ENCODE results near the gene ARIH1. TPM values are rescaled to one million over a fixed set of nuclear protein-coding genes. Genes with fewer than 3 reads are reported as not detected.
"Not testable (repeated sequence)": the region's sequence is repeated elsewhere in the genome, so short reads cannot be mapped to it uniquely, and the experiment has no call there.

ARIH1 gene, protein sequence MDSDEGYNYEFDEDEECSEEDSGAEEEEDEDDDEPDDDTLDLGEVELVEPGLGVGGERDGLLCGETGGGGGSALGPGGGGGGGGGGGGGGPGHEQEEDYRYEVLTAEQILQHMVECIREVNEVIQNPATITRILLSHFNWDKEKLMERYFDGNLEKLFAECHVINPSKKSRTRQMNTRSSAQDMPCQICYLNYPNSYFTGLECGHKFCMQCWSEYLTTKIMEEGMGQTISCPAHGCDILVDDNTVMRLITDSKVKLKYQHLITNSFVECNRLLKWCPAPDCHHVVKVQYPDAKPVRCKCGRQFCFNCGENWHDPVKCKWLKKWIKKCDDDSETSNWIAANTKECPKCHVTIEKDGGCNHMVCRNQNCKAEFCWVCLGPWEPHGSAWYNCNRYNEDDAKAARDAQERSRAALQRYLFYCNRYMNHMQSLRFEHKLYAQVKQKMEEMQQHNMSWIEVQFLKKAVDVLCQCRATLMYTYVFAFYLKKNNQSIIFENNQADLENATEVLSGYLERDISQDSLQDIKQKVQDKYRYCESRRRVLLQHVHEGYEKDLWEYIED
- 10 to 100 TPM; 42.6 to 90.0 (median 58.5) TPM for total RNA-seq

DNA sequence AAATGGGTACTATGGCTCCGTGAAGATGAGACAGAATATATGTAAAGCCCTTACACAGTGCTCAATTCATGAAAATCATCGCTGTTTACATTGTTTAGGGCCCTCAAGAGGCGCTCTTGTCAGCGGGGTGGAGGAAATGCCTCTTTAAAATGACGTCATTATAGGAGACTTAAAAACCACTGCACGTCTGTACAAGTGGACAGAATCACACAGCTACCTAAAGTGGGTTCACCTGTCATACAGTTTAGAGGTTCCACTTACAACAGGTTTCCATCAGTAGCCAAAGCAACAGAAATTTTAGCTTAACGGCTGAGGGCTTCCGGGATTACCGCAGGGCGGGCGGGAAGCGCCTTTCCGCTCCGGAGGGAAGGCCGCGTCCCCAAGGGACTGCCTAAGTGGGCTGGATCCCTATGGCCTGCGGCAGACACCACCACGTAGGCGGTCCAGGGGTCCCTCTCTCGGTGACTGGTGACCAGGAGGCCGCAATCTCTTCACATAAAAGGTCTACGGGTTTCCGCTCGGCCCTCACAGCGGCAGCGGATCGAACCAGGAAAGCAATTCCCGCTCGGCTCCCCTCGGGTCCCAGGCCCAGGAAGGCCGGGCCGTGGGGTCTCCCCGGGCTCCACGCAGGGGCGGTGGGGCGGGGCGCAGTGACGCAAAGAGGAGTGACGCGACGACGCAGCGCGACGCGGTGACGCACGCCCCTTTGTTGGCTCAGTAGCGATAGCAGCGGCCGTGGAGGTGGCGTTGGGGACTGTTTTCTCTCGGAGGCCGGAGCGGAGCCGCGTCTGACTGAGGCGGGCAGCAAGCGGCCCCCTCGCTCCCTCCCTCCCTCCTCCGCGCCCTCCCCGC, at the start of gene ARIH1:
ARIH1 (plus strand) TSS at position 717 of the 852 bp plus-strand sequence. CDS start 310 bp downstream, outside the sequence.
- WGBS, 2 donors, result 0% methylated on average over 14 to 17 of the region's 63 CpGs
- Histone ChIP-seq H3K27ac (peak within 1 kb of the TSS; percentile 98 to 99 (median 98)), H3K4me3 (replicated peaks in 1 of 3) (peak within 1 kb of the TSS; percentile 42 to 90 (median 52)), H3K4me1 (peaks cover 22 to 33% of the 10 kb centered on the region in 2 donors), H3K9me3 (no peaks in the 10 kb centered on the region), H3K27me3 (no peaks in the 10 kb centered on the region), H3K36me3 (no peaks in the 10 kb centered on the region)
- TF ChIP-seq, protein P1, sequence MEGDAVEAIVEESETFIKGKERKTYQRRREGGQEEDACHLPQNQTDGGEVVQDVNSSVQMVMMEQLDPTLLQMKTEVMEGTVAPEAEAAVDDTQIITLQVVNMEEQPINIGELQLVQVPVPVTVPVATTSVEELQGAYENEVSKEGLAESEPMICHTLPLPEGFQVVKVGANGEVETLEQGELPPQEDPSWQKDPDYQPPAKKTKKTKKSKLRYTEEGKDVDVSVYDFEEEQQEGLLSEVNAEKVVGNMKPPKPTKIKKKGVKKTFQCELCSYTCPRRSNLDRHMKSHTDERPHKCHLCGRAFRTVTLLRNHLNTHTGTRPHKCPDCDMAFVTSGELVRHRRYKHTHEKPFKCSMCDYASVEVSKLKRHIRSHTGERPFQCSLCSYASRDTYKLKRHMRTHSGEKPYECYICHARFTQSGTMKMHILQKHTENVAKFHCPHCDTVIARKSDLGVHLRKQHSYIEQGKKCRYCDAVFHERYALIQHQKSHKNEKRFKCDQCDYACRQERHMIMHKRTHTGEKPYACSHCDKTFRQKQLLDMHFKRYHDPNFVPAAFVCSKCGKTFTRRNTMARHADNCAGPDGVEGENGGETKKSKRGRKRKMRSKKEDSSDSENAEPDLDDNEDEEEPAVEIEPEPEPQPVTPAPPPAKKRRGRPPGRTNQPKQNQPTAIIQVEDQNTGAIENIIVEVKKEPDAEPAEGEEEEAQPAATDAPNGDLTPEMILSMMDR (IDR thresholded peaks at IDR 0.05), result no peak
- peak; percentile 92 to 100 for TF ChIP-seq POLR2A (IDR thresholded peaks at IDR 0.05)
- peak; percentile 96 to 97 for DNase-seq
- intact Hi-C loops (cut with DNase I), result loop anchor here (10.0 kb wide), 1 partner anchor 89 kb away; no protein-coding TSS in a partner anchor

DNA sequence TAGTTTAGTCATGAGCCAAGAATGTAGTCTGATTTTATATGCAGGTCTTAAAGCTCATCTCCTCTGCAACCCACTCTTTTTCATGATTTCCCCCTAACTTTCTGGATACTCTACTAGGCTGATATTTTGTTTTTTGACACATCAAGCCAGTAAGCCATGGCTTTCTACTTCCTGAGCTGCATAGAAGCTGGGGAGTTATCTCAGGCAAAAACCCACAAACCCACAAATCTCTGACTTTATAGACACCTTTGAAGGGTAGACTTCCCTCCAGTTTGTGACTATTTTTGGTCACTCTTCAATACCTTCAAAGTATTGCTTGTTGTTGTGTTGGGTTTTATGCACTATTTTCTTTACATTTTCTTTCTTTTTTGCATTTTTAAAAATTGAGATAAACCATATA, 47.4 kb upstream of the ARIH1 start:
- peaks cover 4% of the 10 kb centered on the region for H3K9me3 ChIP-seq
- H3K36me3 ChIP-seq, result no peaks in the 10 kb centered on the region
- H3K4me3 ChIP-seq (replicated peaks in 1 of 3), result no peak overlapping the region
- H3K27ac ChIP-seq, result no peak overlapping the region
- no peak for DNase-seq
- no peaks in the 10 kb centered on the region for H3K27me3 ChIP-seq
- no peak for TF ChIP-seq POLR2A (IDR thresholded peaks at IDR 0.05)
- intact Hi-C loops (cut with DNase I), result no loop called here
- no peaks in the 10 kb centered on the region for H3K4me1 ChIP-seq

DNA sequence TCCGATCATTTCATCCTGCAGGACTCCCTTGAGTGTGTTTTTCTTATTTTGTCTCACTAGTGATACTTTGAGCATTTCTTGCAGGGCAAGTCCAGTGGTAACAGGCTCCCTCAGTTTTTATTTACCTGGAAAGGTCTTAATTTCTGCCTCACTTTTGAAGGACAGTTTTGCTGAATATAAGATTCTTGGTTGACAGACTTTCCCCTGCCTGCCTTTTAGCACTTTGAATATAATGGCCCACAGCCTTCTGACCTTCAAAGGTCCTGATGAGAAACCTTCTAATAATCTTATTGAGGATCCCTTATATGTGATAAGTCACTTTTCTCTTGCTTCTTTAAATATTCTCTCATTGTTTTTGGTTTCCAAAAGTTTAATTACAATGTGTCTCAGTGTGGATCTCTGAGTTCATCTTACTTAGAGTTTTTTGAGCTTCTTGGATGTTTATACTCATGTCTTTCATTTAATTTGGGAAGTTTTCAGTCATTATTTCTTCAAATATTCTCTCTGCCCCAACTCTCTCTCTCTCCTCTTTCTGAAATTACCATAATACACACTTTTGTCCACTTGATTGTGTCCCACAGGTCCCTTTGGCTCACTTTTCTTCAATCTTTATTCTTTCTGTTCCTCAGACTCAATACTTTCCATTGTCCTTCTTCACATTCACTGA, 36.3 kb upstream of the ARIH1 start:
- intact Hi-C loops (cut with DNase I), result no loop called here
- WGBS, 2 donors, result 82 to 85% methylated on average over 1 of the region's 1 CpG
- Histone ChIP-seq H3K27me3 (no peaks in the 10 kb centered on the region), H3K4me3 (replicated peaks in 1 of 3) (no peak overlapping the region), H3K4me1 (no peaks in the 10 kb centered on the region), H3K9me3 (no peaks in the 10 kb centered on the region), H3K36me3 (no peaks in the 10 kb centered on the region), H3K27ac (no peak overlapping the region)
- TF ChIP-seq, protein P1 (IDR thresholded peaks at IDR 0.05), result no peak
- DNase-seq, result no peak

DNA sequence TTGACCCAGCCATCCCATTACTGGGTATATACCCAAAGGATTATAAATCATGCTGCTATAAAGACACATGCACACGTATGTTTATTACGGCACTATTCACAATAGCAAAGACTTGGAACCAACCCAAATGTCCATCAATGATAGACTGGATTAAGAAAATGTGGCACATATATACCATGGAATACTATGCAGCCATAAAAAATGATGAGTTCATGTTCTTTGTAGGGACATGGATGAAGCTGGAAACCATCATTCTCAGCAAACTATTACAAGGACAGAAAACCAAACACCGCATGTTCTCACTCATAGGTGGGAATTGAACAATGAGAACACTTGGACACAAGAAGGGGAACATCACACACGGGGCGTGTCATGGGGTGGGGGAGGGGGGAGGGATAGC, 31.3 kb upstream of the ARIH1 start:
- H3K27ac ChIP-seq; H3K4me3 ChIP-seq (replicated peaks in 1 of 3); H3K27me3 ChIP-seq; H3K36me3 ChIP-seq; intact Hi-C loops (cut with DNase I); H3K9me3 ChIP-seq; DNase-seq; H3K4me1 ChIP-seq: not testable (repeated sequence)
- WGBS, 2 donors, result 87 to 95% methylated on average over 5 of the region's 5 CpGs

DNA sequence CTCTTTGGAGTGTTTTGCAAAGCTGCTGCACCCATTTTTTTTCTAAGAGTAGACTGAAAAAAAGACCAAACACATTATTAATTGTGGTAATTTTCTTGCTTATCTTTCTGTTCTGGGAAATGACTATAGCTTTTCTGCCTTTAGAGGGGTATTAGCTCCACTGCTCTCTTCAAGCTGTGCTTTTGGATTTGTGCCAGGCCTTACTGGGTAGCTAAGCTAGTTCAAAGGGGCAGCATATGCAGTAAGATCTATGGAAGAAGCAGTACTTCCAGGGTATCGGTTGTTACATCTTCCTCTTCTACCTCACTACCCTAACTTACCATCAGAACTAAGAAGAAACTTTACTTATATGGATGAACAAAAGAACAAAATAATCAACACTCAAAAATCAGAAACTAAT, 28.7 kb upstream of the ARIH1 start:
- Histone ChIP-seq H3K4me3 (replicated peaks in 1 of 3) (no peak overlapping the region), H3K4me1 (no peaks in the 10 kb centered on the region), H3K27me3 (no peaks in the 10 kb centered on the region), H3K9me3 (no peaks in the 10 kb centered on the region), H3K36me3 (no peaks in the 10 kb centered on the region), H3K27ac (no peak overlapping the region)
- intact Hi-C loops (cut with DNase I), result no loop called here
- TF ChIP-seq POLR2A (IDR thresholded peaks at IDR 0.05), result no peak
- TF ChIP-seq, protein P1 (IDR thresholded peaks at IDR 0.05), result no peak
- DNase-seq, result no peak
- WGBS, 2 donors, result 65 to 81% methylated on average over 1 of the region's 1 CpG

All from thyroid gland (tissue), 4 donors.